HFF-Myc (cell line): ENCODE data around the gene SORBS2.
A peak's percentile ranks its signal among the peaks of the same experiment; 100 is the strongest.

Experiments
- DNase-seq: peaks from one replicate; pipeline ENCODE4 v3.0.0-alpha.2; 2011; ENCODE audit warnings: low read depth; ENCODE audit errors: extremely low read depth
- H3K4me3 ChIP-seq: replicated peaks from 2 replicates; pipeline ENCODE4 v1.5.1; 2011; ENCODE audit warnings: low read depth, mild to moderate bottlenecking, control low read depth, low read length
- CTCF ChIP-seq: IDR thresholded peaks from 2 replicates; pipeline ENCODE4 v1.5.1; 2012; ENCODE audit warnings: mild to moderate bottlenecking, low read depth, low read length, control low read depth; ENCODE audit errors: missing control alignments

Gene SORBS2

GRCh38 chr4:185648631-185649030 lies 163.4 kb downstream of the SORBS2 start:
- TF ChIP-seq CTCF, result no peak
- DNase-seq, result no peak
- no peak overlapping the region for H3K4me3 ChIP-seq

- no peak for TF ChIP-seq CTCF
- no peak overlapping the region for H3K4me3 ChIP-seq
- DNase-seq, result no peak
Observed at GRCh38 chr4:185645403-185645802, 166.6 kb downstream of the SORBS2 start.

GRCh38 chr4:185644408-185644807 lies 167.6 kb downstream of the SORBS2 start:
- no peak for DNase-seq
- H3K4me3 ChIP-seq, result no peak overlapping the region
- no peak for TF ChIP-seq CTCF

GRCh38 chr4:185642907-185643306 lies 169.1 kb downstream of the SORBS2 start:
- H3K4me3 ChIP-seq, result no peak overlapping the region
- no peak for DNase-seq
- TF ChIP-seq CTCF, result no peak

- TF ChIP-seq CTCF, result peak; percentile 12
- DNase-seq, result peak; percentile 24
- no peak overlapping the region for H3K4me3 ChIP-seq
Observed at GRCh38 chr4:185640811-185641675, 171.0 kb downstream of the SORBS2 start.

GRCh38 chr4:185638548-185639301 lies 173.3 kb downstream of the SORBS2 start:
- no peak for DNase-seq
- no peak for TF ChIP-seq CTCF
- peak overlapping the region; percentile 8; the same call in 1 of the 2 replicates for H3K4me3 ChIP-seq
